DMS114 treated with DMSO at 0.1 percent for 48 hours (cell line): Measurements from ENCODE around the gene LUZP2.
"Not testable (repeated sequence)": the region's sequence is repeated elsewhere in the genome, so short reads cannot be mapped to it uniquely, and the experiment has no call there.

Source experiments
- DNase-seq: peaks from one replicate; lab custom pipeline; 2025; ENCODE audit not compliant: unreplicated experiment; lab: John Stamatoyannopoulos, UW

Gene LUZP2

DNA sequence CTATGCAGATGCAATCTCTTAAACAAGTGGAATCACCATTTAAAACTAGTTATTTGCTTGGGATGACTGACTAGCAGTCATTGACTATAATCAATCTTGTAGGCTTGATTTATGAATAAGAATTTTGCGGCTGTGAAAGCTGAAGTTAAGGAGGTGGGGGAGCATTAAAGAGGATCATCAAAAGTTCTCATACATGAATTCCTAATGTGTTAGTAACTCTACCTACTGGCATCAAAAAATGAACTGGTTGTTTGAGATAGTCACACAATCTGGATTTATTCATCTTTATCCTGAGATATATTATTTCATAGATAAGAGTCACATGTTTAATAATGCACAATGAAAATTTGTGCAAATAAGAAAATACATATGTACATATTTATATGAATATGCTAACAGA lies 393.6 kb downstream of the LUZP2 start:
- DNase-seq = no peak

DNA sequence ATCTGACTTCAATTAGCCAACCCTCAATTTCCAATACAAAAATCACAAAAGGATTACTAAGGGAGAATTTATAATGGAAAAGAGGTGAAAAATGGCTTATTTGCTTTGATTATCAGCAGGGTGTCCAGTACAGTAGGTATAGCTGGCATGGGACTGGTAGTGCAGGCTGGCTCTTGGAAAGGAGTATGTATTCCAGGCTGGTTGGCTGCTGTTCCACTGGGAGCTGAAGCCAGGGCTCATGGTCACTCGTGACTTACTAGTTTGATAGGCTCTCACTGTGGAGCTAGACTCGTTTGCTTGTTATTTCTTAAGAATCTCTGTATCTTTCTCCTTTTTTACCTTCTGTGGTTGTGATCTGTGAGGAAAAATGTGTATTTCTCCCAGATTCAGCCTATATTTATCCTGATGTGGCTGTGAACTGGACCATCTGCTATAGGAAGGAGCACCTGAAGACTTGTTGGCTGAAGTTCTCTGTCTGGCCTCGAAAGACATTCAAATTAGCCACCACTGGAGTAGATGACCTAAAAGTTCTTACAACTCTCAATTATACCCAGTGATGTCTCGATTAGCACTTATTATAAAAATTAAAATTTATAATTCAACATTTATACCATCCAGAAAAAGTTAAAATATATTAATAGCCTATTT lies 395.1 kb downstream of the LUZP2 start:
- not testable (repeated sequence) for DNase-seq

DNA sequence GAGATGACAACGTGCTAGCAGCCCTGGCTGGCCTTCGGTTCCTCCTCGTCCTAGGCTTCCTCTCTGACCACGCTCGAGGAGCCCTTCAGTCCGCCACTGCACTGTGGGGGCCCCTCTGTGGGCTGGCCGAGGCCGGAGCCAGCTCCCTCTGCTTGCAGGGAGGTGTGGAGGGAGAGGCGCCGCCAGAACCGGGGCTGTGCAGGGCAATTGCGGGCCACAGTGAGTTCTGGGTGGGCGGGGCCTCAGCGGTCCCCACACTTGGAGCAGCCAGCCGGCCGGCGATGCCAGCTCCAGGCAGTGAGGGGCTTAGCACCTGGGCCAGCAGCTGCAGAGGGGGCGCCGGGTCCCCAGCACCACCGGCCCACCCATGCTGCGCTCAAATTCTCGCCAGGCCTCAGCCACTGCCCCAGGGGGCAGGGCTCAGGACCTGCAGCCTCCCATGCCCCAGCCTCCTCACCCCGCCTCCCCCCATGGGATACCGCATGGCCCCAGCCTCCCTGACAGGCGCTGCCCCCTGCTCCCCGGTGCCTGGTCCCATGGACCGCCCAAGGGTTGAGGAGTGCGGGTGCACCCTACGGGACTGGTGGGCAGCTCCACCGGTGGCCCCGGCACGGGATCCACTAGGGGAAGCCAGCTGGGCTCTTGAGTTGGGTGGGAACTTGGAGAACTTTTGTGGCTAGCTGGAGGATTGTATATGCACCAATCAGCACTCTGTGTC lies 399.4 kb downstream of the LUZP2 start:
- DNase-seq = no peak

DNA sequence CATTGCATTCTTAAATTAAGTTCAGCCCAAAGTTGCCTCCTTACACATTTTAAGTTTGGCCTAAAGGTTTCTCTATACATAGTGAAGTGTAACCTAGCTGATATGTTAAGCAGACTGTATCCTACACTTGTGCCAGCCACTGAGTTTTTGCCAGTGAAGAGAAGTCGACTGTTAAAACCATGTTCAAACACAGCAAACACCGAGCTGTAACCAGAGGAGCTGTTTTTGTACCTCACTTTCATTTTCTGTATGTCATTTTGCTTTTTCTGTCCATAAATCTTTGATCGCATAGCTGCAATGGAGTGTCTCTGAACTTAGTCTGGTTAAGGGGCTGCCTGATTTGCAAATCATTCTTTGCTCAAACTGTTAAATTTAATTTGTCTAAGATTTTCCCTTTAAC lies 403.7 kb downstream of the LUZP2 start:
- no peak for DNase-seq

DNA sequence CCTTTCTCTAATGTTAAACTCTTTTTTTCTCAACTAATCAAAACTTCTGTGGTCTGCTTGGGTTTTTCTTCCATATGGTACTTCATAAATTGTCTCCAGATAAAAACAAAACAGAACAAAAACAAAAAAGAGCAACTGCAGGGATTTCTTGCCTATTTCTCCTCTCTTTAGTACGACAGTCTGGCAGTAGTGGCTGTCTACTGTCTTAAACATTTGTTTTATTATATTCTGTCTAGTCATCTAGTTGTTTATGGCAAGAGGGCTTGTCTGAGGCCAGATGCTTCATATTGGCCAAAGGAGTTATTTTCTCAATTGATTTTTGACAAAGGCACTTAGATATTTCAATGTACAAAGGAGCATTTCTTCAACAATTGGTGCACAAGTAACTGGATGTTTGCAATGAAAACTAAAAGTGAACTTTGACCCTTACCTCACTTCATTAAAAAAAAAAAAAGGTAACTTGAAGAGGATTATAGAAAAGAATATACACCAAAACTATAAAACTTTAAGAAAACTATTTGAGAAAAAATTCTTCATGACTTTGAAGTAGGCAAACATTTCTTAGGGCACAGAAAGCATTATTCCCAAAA lies 404.2 kb downstream of the LUZP2 start:
- DNase-seq = no peak

DNA sequence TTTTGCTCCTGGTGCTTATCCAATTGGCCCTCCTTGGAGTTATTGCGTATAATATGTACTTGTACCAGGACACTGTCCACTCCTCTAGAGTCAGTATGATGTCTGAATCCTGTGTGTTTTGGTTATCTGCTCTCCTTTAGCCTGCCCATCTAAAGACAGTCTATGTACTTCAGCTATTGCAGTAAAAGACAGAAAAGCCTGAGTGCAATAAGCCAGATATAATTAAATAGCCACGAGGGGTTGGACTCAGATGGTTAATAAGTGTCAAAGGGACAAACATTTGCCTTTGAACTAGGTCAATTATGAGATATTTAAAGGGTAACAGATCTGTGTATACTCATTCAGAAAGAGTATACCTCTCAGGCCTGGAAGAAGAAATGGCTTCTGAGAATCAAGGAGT lies 406.7 kb downstream of the LUZP2 start:
- no peak for DNase-seq

DNA sequence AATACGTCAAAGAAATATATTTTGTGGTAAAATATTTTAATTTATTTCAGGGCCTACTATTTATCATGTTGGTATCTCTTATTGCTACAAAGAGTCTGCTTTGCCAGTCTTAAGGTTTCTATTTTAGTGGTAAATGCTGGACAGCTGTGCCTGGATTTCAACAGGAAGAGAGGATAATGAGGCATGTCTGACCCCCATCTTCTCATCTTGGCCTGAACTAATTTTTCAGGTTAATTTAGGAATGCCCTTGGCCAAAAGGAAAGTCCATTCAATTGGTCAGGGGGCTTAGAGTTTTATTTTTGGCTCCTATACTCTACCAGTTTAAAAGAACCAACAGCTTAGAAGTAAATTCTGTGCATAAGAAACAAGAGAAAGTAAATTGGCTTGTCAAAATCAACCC lies 428.2 kb downstream of the LUZP2 start:
- DNase-seq = no peak

DNA sequence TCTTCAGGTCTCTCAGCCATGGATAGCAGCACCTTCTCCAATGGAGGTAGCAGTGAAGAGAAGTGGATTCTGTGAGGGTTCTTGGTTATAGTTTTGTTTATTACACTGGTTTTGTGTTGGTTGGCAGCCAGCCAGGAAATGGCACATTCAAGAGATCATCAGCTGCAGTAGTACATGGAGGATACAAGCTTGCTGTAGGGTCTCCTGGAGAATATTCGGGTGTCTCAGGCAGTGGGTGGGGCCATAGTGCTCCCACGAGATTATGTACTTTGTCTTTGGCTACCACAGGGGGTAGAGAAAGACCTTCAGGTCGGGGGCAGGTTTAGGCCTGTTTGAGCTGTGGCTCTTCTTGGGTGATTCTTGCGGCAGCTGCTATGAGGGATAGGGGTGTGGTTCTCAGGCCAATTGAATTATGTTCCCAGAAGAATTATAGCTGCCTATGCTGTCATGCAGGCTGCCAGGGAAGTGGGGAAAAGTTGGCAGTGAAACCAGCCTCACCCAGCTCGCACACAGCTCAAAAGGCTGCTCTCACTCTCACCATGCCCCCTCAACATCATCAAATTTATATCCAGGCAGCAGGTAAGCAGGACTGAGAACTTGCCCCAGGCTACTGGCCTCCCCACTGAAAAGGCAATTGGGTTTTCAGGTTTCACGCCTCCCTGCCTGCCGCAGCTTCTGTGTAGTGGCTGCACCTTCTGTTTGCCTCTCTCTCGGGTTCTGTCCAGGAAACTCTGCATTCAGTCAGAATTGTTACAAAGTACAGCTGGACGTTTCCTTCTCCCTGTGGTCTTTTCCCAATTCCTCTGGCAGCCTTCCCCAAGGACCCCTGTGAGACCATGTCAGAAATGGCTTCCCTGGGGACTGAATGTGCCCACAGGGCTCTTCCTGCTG lies 435.5 kb downstream of the LUZP2 start:
- DNase-seq = no peak

DNA sequence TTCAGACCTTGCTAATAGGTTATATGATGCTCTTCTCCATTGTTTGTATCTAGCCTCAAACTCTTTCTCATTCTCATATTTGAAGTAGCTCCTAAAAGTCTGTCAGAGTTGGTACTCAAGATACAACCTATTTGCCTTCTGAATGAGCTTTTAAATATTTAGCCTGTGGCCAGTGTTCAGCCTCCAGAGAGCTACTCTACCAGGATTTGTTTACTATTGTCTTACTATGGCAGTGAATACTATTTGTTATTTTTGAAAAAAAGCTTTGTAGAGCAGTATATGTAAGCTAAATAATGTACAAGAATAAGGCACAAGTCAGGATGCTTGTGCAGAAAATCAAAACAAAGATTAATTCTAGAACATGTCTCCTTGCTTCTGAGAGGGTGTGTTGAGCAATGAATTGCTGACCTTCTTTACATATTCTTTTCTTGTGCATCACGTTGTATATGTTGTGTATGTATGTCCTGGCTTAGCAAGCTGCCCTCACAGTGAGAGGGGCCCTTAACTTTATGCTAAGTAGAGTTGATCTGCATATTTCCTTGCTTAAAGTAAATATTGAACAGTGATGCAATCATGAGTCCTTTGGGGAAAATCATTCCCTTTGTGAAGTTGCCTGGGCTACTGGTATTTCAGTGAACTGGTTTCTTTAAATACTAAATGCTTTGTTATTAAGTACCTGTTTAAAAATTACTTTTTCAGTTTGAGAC lies 438.0 kb downstream of the LUZP2 start:
- no peak for DNase-seq

DNA sequence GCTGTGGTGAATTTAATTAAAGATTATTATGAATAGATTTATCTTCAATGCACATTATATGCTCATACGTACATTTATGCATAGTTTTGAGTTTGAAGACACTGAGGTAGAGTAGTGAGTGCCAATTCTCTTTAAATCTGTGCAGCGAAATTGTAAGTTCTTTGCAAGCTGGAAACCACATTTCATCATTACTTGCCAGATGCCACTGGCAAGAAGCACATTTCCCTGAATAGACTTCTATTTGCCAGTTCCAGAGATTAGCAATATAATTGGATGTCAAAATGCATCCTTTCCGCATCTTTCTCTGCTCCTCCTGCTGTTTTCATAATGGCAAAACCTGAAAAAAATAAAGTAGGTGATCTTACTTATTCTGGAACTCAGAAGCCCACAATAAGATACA lies 448.0 kb downstream of the LUZP2 start:
- DNase-seq = no peak

DNA sequence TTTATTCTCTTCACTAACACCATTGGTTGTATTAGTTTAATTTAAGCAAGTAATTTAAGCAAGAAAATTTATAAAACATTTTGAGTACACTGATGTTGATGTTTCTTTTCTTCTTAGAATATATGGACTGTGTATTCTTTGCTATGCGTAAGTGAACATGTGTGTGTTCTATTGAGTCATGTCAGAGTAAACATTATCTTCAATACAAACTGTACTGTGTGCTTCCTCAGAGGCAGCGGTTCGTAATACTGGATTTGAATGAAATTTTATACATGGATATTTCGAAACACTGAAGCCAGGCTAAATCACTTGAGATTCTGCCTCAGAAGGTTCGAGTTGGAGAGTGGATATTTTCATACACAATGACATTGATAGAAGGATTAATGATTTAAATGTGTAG lies 452.6 kb downstream of the LUZP2 start:
- no peak for DNase-seq

DNA sequence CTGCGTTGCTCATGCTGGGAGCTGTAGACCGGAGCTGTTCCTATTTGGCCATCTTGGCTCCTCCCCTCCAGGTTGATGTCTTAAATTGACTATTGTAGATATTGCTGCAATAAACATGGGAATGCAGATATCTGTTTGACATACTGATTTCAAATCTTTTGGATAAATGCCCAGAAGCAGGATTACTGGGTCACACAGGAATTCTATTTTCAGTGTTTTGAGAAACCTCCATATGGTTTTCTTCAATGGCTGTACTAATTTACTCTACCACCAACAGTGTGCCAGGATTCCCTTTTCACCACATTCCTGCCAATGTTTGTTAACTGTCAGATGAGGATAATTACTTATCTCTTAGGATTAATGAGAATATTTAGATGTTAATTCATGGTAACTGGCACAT lies 467.0 kb downstream of the LUZP2 start:
- no peak for DNase-seq

DNA sequence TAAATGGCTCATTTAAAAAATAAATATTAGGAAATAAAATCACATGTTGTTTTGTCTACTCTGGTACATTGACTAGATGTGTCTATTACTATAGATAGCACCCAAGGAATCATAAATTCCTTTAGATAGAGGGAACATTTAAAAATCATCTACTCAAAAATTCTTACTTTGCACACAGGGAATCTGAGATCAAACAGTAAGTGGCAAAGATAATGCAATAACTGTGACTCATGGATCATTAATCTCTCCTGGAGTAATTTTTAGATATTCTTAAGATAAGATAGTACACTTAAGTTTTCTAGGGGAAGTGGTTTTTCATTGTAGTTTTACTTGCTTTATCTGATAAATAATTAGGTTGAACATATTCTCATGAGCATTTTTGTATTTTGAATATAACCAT lies 468.9 kb downstream of the LUZP2 start:
- DNase-seq = no peak

DNA sequence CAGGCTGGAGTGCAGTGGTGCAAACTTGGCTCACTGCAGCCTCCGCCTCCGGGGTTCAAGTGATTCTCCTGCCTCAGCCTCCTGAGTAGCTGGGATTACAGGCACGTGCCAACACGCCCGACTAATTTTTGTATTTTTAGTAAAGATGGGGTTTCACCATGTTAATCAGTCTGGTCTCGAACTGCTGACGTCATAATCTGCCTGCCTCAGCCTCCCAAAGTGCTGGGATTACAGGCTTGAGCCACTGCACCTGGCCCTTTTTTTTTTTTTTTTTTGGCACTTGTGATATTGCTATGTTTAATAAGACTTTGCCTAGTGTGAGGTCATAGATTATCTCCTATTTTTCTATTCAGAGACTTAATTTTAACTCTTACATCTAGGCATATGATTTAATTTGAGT lies 497.1 kb downstream of the LUZP2 start:
- DNase-seq = not testable (repeated sequence)

DNA sequence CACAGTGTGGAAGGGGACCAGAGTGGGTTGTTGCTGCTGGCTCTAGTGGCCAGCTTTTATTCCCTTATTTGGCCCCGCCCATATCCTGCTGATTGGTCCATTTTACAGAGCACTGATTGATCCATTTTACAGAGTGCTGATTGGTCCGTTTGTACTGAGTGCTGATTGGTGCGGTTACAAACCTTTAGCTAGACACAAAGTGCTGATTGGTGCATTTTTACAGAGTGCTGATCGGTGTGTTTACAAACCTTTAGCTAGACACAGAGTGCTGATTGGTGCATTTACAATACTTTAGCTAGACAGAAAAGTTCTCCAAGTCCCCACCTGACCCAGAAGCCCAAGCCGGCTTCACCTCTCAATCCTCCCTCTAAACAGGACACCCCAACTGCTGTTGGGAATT lies 503.1 kb downstream of the LUZP2 start:
- DNase-seq = not testable (repeated sequence)

DNA sequence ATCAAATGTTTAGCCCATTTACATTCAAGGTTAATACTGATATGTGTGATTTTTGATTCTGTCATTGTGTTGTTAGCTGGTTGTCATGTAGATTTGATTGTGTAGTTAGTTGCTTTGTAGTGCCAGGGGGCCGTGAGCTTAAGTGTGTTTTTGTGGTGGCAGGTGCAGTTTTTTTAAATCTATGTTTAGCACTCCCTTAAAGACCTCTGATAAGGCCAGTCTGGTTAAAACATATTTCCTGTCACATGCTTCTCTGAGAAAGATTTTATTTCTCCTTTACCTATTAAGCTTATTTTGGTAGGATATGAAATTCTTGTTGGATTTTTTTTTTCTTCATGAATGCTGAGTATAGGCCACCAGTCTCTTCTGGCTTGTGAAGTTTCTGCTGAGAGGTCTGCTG lies 540.6 kb downstream of the LUZP2 start:
- no peak for DNase-seq

DNA sequence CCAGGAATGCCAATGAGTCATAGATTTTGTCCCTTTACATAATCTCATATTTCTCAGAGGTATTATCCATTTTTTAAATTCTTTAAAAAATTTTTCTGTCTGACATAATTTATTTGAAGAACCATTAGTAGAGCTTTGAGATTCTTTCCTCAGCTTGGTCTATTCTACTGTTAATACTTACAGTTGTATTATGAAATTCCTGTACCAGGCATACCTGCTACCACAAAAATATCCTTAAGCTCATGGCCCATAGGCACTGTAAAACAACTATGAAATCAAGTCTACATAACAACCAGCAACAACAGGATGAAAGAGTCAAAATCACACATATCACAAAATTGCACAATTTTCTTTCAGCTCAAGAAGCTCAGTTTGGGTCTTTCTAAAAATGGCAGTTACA lies 541.3 kb downstream of the LUZP2 start:
- no peak for DNase-seq

DNA sequence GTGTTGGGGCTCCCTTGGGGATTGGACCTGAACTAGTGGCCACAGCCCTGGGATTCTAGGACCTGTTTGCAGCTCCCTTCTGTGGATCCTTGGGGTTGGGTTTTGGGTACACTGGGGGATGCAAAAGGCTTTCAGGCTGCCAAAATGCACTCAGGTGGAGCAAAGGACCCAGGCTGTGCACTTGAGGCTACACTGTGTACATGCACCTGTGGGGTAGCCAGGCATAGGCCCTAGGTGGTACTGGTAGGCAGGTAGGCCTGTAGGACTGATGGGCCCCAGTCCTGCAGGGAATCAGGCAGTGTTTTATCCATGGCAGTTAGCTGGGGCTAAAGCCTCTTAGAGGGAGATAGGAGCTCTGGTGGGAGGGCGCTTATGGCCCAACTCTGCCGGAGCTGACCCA lies 542.3 kb downstream of the LUZP2 start:
- DNase-seq = no peak

DNA sequence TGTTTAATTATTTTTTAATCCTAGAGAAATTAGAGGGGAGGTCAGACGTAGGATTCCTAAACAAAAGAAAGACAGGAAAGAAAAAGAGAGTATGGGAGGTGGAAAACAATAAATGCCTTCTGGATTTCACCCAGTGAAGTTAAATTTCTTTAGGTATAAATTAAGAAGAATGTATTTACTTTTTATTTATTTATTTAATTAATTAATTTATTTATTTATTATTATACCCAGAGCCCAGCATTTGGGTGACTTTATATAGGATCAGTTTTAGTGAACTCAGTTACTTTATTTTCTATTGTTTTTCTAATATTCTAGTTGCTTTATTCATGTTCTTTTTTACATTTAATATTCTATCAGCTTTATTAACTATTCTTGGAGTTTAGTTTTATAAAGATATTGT lies 551.8 kb downstream of the LUZP2 start:
- DNase-seq = no peak

DNA sequence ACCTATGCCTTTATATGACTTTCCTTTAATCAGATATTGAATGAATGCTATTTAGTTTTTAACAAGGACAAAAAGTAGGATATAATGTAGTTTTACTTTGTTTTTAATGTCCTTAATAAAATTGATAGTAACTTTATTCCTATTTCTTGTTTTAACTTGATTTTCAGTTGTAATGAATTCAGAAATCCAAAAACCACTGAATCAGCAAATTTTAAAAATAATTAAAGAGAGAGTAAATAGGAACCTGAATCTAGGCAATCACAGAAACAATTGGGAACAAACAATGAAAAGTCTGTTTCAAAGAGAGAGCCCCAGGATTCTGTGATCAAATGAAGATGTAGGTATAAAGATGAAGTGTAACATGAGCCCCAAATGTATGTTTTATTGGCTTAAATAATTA lies 556.0 kb downstream of the LUZP2 start:
- DNase-seq = no peak

DNA sequence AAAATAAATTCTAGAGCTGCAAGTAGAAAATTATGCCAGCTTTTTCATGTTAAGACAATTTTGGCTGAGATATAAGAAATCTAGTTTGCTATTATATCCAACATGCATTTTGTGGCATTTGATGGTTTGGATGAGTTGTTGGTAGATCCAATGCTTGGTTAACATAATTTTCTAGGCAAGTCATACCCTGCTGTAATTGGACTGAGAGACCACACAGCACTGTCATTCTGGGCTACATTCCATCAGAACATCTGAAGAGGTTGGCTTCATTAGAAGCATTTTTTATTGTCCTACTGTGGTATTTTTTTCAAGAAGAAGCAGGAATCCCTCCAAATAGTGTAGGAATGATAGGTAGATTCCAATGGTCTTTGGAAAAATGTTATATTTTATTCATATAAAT lies 561.0 kb downstream of the LUZP2 start:
- no peak for DNase-seq
